GM18867 (cell line): ENCODE data around the gene CADPS.

ENCODE experiments used
- ATAC-seq: cut with Tn5 transposase; IDR thresholded peaks from one replicate; pipeline ENCODE4 v1.9.1; 2021; ENCODE audit warnings: mild to moderate bottlenecking, moderate library complexity; ENCODE audit not compliant: unreplicated experiment

The CADPS gene

DNA sequence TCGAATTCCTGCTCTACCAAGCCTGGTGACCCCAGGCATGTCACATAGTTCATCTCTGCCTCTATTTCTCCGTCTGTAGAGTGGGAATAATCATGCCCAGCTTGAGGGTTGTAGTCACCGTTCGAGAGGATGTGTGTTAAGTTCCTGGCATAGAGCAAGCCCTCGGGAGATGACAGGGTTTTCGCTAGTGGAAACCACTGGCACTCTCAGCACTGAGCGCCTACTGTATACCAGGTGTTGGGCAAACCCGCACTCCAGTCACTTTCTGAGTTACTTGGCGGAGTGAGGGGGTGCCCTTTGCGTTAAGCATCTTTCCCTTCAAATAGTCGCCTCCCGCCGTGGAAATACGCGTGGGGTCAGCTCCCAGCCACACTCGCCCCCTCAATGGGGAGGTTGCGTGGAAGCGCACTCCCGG is 506.9 kb downstream of the CADPS start:
- ATAC-seq, result no peak

DNA sequence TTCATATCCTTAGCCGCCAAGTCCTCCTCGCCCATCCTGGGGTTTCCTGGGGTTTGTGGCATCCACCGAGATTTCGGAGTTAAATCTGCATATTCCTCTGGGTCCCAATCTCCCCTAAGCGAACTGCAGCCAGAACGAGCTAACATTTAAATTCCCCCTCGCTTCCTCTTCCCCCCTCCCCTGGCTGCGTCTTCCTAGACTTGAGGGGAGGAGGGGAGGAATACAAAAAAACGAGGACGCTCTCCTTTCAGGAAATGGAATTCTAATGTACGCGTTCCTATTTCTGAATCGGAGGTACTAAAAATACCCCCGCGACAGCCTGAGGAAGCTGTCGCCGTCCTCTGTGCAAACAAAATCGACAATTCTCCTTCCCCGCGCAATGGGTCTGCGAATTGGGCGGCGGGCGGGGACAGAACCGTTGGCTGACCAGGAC is 507.4 kb downstream of the CADPS start:
- ATAC-seq, result no peak

DNA sequence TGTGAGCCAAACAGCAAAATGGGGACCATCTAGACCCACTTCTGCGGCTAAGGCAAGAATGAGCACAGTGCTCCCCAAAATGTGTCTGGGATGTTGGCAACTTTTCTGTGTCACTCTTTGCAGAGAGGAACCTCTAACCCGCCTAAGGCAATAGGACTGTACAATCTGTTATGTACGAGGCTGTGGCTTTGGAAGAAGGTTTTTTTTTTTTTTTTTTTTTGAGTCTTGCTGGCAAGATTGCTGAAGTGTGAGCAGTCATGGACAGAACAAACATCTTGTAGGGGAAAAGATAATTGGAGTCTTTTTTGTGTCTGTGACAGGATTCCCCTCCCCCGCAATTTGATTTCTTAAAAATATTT is 509.1 kb downstream of the CADPS start:
- no peak for ATAC-seq

DNA sequence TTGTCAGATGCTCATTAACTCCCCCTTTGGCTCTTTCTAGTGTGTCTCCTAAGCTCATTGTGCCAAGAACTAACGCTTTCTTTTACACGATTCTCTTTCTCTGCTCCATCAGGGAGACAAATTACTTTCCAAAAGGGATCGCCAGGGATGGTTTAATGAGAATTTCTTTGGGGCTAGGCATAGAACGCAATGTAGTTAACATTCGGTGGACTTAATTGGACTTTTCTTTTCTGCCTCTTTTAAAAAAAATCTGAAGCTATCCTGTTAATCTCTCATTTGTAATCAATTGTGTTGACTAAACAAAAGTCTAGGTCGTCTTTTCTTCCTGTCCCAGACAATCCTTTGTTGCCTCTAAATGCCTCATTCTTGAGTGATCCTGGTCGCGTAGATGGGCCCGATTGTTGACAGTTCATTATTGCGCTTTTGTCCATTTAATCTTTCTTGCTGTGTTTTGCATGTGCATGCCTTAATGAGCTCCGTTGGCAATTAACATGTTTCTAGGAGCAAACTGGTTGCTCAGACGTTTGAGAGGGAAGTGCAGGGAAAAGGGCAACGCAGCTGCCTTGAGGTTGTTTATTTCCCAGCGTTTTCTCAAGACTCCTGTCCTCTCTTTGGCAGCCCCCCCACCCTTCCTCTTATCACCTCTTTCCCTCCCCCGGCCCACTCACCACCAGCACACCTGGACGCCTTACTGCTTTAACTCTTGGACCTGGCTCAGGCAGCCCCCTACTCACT is 509.7 kb downstream of the CADPS start:
- no peak for ATAC-seq

DNA sequence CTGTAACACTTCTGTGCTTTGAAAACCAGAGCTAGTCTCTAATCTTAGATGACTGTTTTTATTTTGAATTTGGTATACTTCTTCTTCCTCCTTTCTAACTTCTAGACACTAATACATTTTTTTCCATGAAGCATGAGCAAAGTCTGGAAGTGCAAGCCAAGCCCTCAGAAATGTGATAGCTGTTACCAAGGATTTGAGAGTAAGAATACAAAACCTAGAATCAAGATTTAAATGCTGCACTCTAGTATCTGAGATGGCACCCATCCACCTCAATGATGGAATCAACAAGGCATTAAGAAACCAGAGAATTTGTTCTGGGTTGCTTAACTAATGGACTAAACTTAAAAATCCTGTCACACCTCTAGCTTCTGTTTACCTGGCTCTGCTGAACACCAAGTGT is 511.0 kb downstream of the CADPS start:
- no peak for ATAC-seq

DNA sequence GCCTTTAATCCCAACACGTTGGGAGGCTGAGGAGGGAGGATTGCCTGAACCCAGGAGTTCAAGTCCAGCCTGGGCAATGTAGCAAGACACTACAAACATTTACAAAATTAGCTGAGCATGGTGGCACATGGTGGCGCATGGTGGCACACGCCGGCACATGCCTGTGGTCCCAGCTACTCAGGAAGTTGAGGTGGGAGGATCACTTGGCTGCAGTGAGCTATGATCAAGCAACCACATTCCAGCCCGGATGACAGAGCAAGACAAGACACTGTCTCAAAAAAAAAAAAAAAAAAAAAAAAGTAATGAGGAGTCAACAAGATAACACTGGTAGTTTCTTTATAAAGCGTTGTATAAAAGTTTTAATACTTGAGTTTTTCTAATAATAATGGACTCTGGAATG is 511.9 kb downstream of the CADPS start:
- no peak for ATAC-seq

DNA sequence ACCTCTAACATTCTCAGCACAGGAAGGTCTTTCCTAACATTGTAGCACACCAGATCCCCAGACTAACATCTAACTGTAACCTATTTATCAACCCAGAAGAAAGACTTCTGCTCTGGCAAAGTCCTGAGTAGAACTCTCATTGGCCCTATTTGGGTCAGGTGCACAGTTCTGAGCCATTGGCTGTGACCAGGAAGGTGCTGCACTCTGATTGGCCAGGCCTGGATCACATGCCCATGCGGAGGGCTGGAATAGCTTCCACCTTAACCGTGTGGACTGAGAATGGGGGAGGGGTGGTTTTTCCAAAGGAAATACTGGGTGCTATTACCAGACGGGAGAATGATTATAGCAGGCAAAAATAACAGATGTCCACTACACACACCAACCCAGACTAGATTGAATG is 513.4 kb downstream of the CADPS start:
- ATAC-seq, result peak; percentile 29

DNA sequence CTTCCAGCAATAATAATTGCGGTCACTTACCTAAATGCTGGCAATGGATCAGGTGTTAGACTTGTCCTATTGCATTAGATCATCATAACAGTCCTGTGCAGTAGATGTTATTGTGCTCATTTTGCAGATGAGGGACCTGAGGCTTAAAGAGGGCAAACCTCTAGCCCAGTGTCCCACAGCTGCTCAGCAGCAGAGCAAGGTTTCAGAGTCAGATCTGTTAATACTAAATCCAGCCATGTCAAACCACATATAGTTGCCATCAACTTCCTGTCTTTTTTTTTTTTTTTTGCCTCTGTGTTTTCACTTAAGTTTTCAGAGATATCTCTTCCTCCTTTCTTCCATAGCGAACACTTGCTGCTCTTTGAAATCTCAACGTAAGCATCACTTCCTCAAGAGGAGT is 514.0 kb downstream of the CADPS start:
- ATAC-seq, result peak; percentile 90

DNA sequence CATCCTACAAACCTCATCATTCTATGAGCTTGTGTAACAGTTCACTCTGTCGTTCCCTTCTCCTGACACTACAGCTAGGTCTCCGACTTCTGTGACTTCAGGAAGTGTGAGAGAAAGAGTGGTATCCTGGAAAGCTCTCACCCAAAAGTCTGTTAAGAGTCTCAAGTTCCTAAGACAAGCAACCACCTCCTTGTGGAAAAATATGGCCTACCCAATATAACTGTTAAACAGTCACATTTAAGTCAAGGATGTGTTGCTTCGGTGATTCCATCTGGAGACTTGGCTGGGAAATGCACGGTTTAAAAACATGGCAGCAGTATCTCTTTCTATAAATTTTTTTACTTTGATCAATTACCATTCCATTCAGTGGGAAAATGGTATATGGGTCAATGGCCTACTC is 515.7 kb downstream of the CADPS start:
- no peak for ATAC-seq

DNA sequence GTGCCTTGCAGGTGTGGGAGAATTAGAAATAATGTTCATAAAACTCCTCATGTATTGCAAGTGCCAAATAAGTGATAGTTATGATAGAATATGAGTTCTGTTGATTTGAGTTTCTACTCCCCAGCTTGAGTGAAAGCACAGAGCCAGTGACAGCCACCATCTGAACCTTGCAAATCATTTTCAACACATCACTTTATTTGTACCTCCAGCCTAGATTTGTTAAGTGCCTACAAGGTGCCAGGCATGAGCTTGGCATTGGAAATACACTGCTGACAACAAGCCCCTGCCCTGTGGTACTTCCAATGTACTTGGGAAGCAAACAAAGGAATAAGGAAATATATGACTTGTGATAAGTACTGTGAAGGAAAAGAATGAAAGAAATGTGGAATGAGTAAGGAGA is 518.9 kb downstream of the CADPS start:
- no peak for ATAC-seq

DNA sequence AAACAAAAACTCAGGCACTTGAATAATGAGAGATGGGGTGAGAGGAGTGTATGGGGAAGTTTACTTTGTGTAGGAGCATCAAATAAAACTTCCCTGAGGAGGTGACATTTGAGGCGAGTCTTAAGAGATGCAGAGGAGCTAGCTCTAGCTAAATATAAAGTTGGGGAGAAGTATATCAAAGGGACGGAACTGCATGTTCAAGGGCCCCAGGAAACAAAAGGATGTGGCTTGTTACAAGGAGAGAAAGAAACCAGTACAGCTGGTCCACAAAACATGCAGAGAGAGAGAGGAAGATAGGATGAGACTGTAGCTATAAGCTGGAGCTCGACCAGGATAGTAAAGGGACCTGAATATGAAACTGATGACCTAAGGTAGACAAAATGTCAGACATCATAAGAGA is 519.5 kb downstream of the CADPS start:
- ATAC-seq, result no peak
